Central memory CD8-positive, alpha-beta T cell (primary cell): Measurements from ENCODE around the gene C12orf56.

ENCODE experiments used
- ATAC-seq: fragments of 150-1000 bp; cut with Tn5 transposase; replicated peaks from 2 replicates; pipeline ENCODE4 v1.10.0; 2022; ENCODE audit warnings: mild to moderate bottlenecking, moderate FRiP score, moderate number of reproducible peaks; ENCODE audit not compliant: poor library complexity, severe bottlenecking; ENCODE audit errors: extremely low read depth
- DNase-seq, 2 donors: peaks; one replicate each; pipeline ENCODE4 v3.0.0; 2021; ENCODE audit warnings: low spot score in 2 of 2
- H3K27ac Mint-ChIP-seq: one replicate; pipeline ENCODE4 v1.8.0; 2022; ENCODE audit warnings: low read depth, mild to moderate bottlenecking, moderate library complexity, mixed read lengths
- H3K27me3 Mint-ChIP-seq: one replicate; pipeline ENCODE4 v1.8.0; 2022; ENCODE audit warnings: mixed read lengths
- H3K36me3 Mint-ChIP-seq: one replicate; pipeline ENCODE4 v1.8.0; 2022; ENCODE audit warnings: mild to moderate bottlenecking, moderate library complexity, mixed read lengths; ENCODE audit not compliant: insufficient read depth
- H3K4me1 Mint-ChIP-seq: one replicate; pipeline ENCODE4 v1.8.0; 2022; ENCODE audit warnings: mixed read lengths
- H3K4me3 Mint-ChIP-seq: one replicate; pipeline ENCODE4 v1.8.0; 2022; ENCODE audit warnings: mild to moderate bottlenecking, moderate library complexity, mixed read lengths
- H3K9me3 Mint-ChIP-seq: one replicate; pipeline ENCODE4 v1.8.0; 2022; ENCODE audit warnings: mixed read lengths

C12orf56 gene

DNA sequence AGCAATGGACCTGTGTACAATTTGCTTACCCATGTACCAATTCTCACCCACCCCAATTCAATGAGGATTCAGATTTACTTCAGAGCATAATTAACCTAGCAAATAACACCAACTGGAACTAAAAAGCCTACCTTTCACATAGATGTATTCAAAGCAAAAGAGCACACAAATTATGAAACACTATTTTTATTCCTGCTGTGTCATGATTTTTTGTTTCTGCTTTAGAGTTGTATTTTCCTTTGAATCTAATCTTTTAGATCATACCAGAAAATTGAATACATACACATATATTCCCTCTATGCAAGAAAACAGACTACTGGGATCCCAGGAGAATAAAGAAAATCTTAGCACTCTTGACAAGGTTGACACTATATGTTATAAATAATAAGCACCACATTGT, 174.3 kb downstream of the C12orf56 start:
- H3K36me3 Mint-ChIP-seq = peaks cover 10% of the 10 kb centered on the region
- no peaks in the 10 kb centered on the region for H3K9me3 Mint-ChIP-seq
- ATAC-seq = no peak
- H3K4me1 Mint-ChIP-seq = peaks cover 20% of the 10 kb centered on the region
- H3K27me3 Mint-ChIP-seq = no peaks in the 10 kb centered on the region
- no peak overlapping the region for H3K27ac Mint-ChIP-seq
- H3K4me3 Mint-ChIP-seq = no peak overlapping the region
- no peak for DNase-seq
